ENCODE measurements around the gene TMEM167B. TPM values are rescaled to one million over a fixed set of nuclear protein-coding genes. Genes with fewer than 3 reads are reported as not detected.
"Not testable (repeated sequence)": the region's sequence is repeated elsewhere in the genome, so short reads cannot be mapped to it uniquely, and the experiment has no call there.

Gene TMEM167B
- total RNA-seq = 50.1 TPM

DNA sequence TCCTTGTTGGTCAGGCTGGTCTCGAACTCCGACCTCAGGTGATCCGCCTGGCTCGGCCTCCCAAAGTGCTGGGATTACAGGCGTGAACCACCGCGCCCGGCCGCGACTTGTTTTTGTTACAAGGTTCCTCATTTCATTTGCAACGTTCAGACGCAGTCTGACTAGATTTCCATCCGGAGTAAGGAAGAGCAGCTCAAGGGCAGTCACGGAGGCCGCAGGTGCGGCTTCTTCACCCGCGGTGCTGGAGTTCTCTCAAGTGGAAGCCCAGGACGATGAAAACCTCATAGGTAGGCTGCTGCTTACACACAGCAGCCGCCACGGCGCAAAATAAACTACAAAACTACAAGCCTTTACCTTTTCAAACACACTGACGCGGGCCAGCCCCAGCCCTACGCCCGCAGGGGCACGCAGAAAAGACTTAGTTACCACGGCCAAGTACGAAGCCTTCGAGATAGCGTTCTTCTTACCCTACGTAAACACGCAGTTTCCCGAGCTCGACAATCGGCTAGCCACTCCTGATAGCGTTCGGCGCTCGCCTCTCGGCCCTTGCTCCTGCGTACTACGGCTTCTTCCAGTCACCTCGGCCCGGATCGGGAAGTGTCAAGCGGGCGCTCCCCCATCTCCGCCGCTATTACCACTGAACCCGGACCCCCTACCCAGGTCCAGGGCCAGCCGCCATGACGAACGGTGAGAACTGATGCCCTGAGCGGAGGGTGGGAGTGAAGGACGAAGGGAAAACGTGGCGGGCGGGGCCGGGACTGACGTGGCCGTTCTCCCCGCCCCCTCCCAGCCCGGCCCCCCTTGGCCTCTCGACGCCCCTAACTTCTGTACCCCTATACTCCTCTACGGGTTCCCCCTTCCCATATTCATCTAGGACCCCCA lies at the start of gene TMEM167B:
TMEM167B (plus strand) TSS at position 569 of the 882 bp plus-strand sequence; CDS start at position 678, 109 bp downstream.
- peak; percentile 95 for DNase-seq (ENCODE audit: low spot score)

DNA sequence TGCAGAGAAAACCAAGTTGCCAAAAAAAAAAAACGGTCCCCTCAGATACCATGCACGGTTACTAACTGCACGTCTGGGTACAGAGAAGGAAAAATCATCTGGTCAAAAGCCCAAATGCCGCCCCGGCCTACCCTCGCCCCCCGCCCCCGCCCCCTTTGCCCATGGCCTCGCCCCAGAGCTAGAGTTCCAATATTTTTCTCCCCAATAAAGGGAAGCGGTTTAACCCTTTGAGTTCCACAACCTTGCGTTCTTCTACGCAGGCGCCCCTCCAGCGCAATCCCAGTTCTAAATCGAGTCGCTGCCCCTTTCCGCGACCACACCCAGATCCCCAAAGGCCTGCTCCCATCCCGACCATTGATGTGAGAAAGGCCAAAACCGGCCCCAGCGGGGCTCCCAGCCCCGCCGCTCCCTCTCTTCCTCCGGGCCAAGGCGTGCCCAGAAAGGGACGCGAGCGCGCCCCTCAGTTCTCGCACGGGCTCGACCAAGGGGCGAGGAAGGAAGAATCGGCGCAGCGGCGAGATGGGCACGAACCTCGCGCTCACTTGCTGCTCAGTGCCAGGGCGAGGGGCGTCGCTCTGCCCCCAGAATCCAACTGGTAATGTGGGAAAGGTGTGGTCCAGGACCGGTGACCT lies 49.5 kb upstream of the TMEM167B start:
- peak; percentile 13 for DNase-seq (ENCODE audit: low spot score)

DNA sequence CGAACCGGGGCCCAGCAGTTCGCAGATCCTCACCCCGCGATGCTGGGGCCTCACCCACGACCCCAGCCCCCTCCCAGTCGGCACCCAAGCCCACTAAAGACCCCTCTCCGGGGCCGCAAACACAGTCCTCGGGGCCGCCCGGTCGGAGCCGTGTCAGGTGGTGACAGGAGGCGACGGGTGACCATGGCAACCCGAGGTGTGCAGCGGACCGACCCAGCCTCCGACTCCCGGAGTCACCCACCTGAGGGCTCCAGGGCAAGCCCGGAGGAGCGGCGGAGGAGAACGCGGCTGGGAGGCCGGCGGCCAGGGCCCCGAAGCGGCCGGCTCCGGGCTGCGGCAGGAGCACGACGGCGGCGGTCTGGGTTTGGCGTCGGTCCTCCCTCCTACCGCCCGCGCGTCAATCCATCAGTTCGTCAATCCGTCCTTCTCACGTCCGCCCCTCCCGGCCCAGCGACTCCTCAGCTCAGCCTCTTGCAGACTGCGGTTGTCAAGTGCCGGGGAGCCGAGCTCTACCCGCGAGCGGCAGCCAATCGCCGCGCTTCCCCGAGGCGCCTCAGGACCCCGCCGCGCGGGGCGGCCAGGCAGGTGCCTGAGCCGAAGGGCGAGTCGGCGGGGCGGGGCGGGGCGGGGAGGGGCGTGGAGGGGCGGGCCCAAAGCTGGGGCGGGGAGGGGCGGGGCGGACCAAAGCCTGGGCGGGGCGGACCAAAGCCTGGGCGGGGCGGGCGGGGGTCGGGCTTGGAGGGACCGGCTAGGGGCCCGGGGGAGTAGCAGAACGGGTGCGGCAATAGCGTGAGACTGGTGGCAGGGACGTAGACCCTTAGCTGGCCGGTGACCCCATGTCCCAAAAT lies 48.7 kb upstream of the TMEM167B start, which contains the start of gene WDR47:
WDR47 (minus strand) TSS at position 482 of the 848 bp plus-strand sequence. CDS start 18,590 bp downstream, outside the sequence.
- peak; percentile 95 for DNase-seq (ENCODE audit: low spot score)

DNA sequence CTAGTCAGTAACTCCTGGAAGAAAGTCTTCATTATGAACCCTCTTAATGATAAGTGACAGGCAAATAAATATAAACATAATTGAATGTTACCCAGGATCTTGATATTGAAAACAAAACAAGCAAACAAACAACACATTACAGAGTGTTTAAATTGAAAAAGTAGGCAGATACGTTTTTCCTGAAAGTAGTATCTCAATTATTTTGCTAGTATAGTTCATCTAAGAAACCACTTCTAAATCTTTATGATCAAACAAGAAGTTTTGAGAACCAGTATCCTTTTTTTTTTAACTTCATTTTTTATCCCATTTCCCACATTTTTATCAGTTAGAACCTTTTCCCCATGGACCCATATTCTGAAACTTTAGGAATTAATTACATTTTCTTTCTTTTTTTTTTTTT lies 45.0 kb upstream of the TMEM167B start:
- DNase-seq (ENCODE audit: low spot score) = no peak

DNA sequence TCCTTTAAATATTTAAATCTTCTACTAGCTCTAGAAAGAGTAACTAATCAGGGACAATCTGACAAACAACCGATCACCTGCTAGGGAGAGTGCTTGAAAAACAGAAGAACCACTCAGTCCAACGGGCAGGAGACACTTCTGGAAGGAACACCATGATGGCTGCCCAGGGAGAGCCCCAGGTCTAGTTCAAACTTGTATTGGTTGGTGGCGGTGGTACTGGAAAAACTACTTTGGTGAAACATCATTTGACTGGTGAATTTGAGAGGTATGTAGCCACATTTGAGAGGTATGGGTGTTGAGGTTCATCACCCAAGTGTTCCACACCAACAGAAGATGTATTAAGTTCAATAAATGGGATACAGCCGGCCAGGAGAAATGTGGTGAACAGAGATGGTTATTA lies 43.9 kb upstream of the TMEM167B start:
- DNase-seq (ENCODE audit: low spot score) = no peak

DNA sequence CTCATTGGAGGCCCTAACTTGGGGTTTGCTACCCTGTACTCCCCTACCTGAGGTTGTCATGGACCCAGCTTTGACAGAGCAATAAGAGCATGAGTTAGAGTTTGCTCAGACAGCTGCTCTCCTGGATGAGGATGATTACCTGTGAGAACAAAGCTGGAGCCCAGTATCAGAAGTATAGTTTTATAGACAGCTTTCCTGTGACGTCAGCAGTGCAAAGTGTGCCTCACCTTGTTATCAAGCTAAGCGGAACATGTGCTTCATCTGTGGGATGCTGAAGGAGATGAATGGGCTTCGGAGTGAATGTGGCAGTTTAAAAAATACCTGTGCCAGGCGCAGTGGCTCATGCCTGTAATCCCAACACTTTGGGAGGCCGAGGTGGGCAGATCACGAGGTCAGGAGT lies 43.2 kb upstream of the TMEM167B start:
- DNase-seq (ENCODE audit: low spot score) = no peak

DNA sequence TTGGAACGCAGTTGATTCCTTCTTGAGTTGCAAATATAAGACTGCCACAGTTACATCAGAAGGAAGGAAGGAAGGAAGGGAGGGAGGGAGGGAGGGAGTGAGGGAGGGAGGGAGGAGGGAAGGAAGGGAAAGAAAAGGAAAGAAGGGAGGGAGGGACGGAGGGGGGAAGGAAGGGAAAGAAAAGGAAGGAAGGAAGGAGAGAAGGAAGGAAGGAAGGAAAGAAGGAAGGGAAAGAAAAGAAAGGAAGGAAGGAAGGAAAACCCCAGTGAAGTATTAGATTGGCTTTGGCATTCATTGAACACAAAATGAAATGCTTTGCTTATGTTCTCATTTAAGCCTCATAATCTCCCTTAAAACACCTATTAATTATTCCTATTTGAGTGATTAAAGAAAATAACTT lies 42.2 kb upstream of the TMEM167B start:
- no peak for DNase-seq (ENCODE audit: low spot score)

DNA sequence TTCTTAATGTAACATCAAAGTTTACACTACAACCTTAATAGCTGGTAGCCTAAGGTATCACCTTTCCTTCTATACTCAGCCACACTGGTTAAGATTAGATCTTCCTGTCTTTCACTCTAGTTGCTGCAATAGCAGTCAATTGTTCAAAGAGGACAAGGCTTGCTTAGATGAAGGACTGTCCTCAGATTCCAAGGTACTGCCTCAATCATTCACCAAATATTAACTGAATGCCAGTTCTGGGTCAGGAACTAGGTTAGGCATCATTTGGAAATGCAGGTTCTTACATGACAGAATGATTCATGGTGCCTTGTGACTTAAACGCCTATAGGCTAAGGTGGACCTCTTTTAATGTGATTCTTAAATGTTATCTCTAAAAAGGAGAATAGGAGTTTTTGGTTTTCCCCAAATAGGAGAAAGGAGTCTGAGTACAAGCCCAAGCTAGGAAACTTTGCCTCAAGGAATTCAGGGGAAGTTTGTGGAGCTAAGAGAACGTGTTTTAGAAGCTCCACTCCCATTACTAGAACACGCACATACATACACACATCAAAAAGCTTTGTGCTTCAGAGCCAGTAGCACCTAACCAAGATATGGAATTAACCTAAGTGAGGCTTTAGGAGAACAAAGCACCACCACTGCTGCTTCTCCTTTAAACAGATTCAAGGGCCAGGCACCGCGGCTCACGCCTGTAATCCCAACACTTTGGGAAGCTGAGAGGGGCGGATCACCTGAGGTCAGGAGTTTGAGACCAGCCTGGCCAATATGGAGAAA lies 40.2 kb upstream of the TMEM167B start:
- DNase-seq (ENCODE audit: low spot score) = no peak

DNA sequence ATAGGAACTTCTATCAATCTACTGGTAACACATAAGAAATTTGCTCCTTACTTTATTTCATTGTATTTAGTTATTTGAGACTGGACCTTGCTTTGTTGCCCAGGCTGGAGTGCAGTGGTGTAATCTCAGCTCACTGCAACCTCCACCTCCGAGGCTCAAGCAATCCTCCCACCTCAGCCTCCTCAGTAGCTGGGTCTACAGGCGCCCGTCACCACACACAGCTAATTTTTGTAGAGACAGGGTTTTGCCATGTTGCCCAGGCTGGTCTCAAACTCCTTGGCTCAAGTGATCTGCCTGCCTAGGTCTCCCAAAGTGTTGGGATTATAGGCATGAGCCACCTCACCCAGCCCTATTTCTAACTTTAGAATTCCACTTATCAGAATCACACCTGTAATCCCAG lies 38.4 kb upstream of the TMEM167B start:
- not testable (repeated sequence) for DNase-seq (ENCODE audit: low spot score)

DNA sequence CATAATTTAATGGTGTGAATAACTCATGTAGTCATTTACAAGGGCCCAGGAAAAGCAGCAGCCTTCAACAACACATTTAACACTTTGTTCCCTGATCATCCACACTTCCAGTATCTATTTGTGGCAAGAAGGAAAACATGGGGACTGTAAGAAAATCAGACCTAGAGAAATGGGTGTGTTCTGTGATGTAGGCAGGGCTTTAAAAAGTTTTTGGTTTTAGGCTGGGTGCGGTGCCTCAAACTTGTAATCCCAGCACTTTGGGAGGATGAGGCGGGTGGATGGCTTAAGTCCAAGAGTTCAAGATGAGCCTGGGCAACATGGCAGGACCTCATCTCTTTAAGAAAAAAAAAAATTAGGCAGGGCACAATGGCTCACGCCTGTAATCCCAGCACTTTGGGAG lies 34.5 kb upstream of the TMEM167B start:
- no peak for DNase-seq (ENCODE audit: low spot score)

DNA sequence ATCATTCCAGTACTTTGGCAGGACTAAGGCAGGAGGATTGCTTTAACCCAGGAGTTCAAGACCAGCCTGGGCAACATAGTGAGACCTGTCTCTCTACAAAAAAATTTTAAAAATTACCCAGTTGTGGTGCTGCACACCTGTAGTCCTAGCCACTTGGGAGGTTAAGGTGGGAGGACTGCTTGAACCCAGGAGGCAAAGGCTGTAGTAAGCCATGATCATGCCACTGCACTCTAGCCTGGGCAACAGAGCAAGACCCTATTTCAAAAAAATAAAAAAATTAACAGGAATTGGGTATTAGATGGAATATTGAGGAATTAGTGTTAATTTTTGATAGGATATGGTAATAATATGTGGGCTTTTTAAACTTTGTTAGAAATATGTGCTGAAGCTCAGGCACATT lies 31.5 kb upstream of the TMEM167B start:
- DNase-seq (ENCODE audit: low spot score) = no peak

DNA sequence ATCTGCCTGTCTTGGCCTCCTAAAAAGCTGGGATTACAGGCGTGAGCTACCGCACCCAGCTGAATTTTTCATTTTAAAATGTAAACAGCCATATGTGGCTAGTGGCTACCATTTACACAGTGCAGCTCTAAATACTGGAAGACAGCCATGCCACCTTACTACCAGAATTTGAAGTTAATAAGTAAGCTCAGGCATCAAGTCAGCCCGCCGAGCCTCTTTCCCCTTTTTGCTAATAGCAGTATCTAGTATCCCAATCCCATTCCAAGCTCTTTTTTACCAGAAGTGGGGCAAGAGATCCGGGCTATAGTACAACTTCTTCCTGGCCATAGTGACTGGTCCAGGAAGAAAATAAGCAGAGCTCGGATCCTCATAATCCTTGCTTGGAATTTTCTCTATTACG lies 29.9 kb upstream of the TMEM167B start:
- DNase-seq (ENCODE audit: low spot score) = no peak

DNA sequence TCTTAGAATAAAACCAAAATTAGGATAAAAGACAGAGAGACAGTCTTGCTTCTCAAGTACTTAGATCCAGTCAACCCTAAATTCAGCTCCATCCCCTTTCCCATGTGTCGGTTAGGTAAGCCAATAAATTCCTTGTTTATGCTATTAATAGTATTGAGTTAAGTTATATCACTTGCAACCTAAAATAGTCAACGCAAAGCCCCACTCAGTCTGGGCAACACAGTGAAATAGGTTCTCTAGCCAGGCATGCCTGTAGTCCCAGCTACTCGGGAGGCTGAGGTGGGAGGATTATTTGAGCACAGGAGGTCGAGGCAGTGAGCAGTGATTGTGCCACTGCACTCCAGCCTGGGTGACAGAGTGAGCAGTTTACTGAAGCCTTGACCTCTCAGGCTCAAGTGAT lies 29.4 kb upstream of the TMEM167B start:
- DNase-seq (ENCODE audit: low spot score) = no peak

DNA sequence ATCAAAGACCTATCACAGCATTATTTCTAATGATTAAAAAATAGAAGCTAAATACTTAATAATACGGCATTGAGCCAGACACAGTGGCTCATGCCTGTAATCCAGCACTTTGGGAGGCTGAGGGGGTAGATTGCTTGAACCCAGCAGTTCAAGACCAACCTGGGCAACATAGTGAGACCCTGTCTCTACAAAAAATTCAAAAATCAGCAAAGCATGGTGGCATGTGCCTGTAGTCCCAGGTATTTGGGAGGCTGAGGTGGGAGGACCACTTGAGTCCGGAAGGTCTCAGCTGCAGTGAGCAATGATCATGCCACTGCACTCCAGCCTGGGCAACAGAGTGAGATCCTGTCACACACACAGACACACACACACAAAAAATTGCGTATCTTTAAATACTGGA lies 25.4 kb upstream of the TMEM167B start:
- DNase-seq (ENCODE audit: low spot score) = no peak

DNA sequence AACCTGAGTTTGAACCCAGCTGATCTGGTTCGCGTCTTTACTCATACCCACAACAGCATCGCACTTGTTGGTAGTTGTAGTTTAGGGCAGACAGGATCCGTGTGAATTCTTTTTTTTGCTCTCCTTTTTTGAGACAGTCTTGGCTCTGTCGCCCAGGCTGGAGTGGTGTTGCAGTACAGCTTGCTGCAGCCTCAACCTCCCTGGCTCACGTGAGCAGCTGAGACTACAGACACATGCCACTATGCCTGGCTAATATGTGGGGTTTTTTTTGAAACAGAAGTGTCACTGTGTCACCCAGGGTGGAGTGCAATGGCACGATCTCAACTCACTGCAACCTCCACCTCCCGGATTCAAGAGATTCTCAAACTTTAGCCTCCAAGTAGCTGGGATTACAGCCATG lies 22.7 kb upstream of the TMEM167B start:
- no peak for DNase-seq (ENCODE audit: low spot score)

DNA sequence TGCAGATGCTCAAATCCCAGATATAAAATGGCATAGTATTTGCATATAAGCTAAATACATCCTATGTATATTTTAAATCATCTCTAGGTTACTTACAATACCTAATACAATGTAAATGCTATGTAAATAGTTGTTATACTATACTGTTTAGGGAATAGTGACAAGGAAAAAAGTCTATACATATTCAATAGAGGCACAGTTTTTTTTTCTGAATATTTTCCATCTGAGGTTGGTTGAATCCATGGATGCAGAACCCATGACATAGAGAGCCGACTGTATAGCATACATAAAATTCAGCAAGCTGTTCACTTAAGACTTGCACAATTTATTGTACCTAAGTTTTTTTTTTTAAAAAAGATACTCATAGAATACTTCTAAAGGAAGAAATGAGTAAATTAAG lies 21.3 kb upstream of the TMEM167B start:
- DNase-seq (ENCODE audit: low spot score) = no peak

DNA sequence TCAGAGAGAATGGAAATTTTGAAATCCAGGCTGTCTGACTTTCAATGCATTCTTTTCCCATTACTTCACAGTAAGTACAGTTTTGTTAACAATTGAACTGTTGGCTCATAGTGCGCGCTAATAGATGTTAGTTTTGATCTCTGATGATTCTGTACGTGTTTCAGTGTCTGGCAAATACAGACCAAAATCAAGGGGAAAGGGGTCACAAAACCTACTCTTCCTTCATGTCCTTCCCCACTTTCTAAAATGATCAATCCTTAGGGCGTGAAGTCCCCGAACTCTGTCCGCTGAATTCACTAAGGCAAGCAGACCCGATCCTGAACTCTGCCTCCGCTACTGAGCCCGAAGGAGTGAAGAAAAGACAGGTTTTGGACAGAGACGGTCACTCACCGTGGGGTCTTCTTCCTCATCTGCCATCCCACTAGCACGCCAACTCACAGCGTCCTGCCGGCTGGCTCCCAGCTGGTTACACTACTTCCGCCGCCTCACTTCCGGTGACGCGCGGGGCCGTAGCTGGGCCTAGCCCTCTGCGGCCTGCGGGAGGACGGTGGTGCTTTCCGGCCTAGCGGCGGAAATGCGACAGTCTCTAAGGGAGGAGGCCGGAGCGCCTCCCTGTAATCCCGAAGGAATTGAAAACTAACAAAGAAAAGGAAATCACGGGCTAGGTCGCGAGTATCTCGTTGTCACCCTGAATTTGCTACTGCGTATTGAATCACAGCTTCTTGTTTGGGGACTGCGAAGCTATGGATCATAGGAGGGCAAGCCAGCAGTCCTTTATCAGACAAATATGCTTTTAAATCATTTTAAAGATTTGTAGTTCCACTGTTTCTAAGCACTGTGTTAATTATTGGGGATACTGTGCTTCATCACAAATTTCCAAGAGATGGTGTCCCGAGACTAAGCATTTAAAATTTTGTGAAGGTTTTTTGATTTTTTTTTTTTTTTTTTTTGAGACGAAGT lies 14.8 kb upstream of the TMEM167B start, which contains the start of gene TAF13:
TAF13 (minus strand) TSS at position 473 of the 960 bp plus-strand sequence; CDS start at position 417, 56 bp downstream.
- peak; percentile 93 for DNase-seq (ENCODE audit: low spot score)

DNA sequence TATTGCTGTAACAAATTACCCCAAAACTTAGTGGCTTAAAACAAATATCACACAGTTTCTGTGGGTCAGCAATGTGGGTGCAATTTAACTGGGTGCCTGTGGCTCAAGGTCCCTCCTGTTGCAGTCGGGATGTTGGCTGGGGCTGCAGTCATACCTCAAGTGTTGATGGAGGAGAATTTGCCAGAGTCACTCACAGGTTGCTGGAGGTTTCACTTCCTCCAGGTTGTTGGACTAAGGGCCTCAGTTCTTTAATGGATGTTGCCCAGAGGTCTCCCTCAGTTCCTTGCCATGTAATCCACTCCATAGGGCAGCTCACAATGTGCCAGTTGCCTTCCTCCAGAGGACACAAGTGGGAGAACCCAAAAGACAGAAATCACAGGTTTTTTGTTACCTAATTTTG lies 12.2 kb upstream of the TMEM167B start:
- DNase-seq (ENCODE audit: low spot score) = no peak

DNA sequence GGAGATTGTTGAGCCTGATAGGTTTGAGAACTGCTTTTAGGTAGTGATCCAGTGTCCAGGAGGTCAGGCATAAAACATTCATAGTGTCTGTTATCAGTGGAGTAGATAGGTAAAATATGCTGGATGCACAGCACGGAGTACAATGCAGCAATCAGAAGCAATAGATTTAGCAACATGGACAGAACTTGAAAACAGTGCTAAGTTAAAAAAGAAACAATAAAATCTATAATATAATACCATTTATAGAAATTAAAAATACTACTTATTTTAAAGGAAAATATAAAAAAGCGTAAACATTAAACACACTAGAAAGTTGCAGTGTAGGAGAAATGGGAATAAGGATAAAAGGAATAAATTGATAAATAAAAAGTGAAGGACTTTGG lies 11.3 kb upstream of the TMEM167B start:
- no peak for DNase-seq (ENCODE audit: low spot score)

DNA sequence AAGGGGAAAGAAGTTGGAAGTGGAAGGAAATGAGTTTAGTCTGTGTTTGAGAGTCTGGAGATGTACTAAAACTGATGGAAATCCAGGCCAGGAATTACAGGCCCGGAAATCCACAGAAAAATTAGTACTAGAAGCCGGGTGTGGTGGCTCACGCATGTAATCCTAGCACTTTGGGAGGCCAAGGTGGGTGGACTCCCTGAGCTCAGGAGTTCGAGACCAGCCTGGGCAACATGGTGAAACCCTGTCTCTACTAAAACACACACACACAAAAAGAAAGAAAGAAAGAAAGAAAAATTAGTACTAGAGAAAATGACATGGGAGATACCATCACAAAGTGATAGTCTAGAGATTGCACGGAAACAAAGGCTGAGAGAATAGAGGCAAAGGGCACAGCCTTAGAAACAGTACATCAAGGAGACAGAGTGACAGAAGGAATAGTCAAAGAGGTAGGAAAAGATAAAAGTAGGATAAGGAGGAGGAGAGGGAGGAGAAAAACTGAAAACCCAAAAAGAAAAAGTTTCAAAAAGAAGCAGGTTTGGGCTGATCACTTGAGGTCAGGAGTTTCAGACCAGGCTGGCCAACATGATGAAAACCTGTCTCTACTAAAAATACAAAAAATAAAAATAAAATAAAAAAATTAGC lies 10.0 kb upstream of the TMEM167B start:
- DNase-seq (ENCODE audit: low spot score) = no peak
